ENCODE results near the gene BICC1.

BICC1 gene

DNA sequence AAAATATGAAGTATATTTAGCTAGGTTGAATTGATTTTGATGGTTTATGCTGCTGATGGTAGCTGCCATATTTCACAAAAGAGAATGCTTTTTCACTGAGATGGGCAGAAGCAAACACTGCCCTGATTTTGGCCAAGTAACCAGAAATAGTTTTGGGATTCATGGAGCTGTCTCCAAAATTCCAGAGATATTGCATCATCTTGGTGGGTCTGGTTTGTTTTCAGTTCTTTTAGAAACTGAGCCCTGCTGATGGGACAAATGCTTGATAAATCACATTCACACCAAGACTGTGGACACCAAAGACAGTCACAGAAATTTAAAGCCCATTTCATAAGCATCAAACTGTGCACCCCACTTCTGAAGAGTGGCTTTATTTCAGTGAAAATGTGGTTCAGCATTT lies 140.5 kb downstream of the BICC1 start:
- no peak for FAIRE-seq

- no peak for FAIRE-seq
These were observed 148.0 kb downstream of the BICC1 start for GRCh38 chr10:58660575-58661255.

DNA sequence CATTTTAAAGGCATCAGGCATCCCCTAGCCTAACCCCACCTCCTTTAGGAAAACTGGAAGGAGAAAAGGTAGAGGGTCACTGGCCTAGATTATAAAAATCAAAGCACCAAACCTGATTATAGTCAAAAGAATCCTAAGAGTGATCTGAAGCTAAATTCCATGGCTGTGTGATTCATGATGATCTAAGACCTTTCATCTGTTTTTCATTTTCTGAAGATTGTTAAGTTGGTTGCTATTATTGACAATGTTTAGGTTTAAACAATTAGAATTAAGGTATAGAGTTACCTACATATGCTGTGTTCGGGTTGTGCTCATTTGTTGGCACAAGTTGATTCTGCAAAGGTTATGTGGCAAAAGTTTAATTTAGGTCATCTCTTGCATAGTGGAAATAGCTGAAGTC lies 148.7 kb downstream of the BICC1 start:
- FAIRE-seq, result no peak

DNA sequence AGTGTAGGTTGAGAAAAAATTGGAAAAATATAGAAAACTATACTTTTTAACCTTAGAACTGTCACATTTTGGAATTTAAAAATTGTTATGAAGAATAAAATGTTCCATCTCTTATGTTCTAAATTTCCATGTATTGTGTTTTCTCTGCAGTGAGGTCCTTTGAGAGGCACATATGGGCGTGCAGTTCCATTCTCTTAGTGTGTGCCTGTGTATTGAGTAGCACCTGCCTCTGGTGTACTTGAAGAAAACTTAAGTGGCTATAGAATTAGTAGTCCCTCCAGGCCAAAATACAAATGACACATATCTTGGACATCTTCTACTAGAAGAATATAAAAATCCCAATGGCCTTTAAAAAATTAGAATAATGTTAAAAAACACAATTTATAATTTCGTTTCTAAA lies 149.2 kb downstream of the BICC1 start:
- FAIRE-seq, result no peak

GRCh38 chr10:58662314-58662713 lies 149.6 kb downstream of the BICC1 start:
- no peak for FAIRE-seq

DNA sequence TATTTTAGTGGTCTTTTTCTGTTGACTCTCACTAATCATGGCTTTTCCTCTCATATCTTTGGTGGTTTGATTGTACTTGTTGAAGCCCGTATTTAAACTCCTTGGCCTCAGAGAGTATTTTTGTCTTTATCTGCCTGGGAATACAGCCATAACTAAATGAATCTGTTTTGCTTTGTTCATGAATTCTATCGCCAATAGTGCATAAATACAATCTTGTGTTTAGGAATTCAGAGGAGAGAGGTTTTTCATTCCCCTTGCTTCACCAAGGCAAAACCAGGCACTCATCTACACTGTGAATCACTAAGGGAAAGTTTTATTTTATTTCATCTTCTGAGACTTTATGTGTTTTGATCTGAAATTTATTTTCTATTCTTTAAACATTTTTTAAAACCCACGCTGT lies 152.7 kb downstream of the BICC1 start:
- no peak for FAIRE-seq

- no peak for FAIRE-seq
These were observed 153.4 kb downstream of the BICC1 start for GRCh38 chr10:58666024-58666423.

GRCh38 chr10:58667658-58668310 lies 155.1 kb downstream of the BICC1 start:
- no peak for FAIRE-seq

DNA sequence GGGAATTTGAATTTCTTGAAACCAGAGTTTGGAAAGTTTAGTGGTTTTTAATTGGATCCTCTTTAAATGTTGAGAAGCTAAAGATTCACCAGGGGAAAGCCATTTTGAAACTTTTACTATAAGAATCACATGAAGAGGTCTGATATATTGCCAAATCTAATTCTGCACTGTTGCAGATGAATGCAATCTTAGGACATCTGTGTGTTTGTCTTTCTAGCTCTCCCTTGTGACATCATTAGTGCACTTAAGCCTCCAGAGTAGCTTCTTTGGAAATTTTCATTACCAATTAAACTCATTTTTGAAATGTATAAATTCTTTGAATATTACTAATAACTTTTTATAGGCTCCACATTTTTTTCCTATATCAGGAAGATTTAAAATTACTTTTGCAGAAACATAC lies 160.2 kb downstream of the BICC1 start:
- FAIRE-seq, result no peak

- no peak for FAIRE-seq
These were observed 161.6 kb downstream of the BICC1 start for GRCh38 chr10:58674251-58674650.

DNA sequence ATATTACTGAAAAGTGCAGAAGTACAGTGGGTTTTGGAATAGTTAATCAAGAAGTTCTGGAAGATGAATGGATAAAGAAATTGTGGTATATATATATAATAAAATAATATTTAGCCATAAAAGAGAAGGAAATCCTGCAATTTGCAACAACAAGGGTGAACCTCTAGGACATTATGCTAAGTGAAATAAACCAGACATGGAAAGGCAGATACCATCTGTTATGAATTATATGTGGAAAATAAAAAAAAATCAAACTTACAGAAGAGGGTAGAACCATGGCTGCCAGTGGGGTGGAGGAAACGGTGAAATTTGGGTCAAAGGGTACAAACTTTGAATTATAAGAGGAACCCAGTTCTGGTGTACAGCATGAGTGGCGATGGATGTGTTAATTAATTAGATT lies 162.6 kb downstream of the BICC1 start:
- FAIRE-seq, result no peak

DNA sequence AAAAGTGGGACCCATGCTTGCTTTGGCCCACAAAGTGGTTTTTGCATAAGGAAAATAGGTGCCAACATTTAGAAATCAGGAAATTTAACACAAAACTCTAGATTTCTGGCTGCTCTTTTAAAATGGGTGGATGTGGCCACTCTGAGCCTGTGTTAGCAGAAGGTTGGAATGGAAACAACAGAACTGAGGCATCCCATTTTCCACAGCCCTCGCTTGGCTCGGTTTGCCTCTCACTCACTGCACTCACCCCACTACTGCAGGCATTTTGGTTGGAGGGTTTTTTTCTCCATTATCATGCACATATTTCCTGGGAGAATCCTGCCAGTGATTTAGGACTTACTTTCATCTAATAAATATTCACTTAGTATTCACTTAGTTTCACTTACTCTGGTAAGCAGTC lies 178.9 kb downstream of the BICC1 start:
- no peak for FAIRE-seq

DNA sequence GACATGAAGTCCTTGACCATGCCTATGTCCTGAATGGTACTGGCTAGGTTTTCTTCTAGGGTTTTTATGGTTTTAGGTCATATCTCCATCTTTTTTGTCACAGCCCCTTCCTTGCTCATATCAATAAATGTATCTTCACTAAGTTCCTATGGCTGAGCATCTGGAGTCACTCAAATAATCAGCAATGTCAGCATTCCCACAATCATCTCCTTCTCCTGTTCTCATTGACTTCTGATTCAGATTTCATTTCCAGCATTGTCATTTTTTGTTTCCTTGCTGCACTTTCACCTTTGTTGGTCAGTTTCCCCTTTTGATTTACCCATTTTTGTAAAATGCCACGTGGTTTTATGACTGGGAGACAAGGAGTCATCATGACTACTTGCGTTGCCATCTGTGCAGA lies 181.2 kb downstream of the BICC1 start:
- no peak for FAIRE-seq

- FAIRE-seq, result no peak
These were observed 182.3 kb downstream of the BICC1 start for GRCh38 chr10:58695022-58695421.

DNA sequence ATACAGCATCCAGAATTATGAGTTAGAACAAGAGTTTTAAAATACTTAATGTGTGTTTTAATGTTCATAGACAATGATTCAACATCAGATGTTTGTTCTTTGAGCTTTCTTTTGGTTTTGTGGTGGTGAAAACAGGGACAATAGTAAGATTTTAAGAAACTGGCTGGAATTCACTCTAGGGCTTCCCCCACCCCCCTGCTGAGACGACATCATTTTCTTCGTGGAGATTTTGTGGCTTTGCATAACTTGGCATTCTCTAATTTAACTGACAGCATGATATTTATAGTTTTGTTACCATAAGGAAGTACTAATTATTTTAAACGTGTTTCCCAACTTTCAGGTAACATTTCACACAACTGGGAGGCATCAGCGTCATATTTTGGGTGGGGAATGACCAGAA lies 184.1 kb downstream of the BICC1 start:
- FAIRE-seq, result no peak

DNA sequence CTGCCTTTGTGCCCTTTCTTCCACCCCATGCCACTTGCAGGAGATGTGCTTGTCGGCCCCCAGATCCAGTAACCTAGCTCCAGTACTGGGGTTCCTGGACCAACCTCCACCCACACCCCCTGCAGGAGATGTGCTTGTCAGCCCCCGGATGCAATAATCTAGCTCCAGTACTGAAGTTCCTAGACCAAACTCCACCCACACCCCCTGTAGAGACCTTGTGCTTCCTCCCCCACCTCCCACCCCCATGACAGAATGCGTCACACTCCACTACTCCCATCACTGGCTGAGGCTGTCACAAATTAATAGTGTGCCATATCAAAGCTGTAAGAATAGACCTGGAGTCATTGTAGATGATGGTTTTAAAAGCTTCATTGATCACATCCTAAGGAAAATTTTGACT lies 185.0 kb downstream of the BICC1 start:
- no peak for FAIRE-seq

DNA sequence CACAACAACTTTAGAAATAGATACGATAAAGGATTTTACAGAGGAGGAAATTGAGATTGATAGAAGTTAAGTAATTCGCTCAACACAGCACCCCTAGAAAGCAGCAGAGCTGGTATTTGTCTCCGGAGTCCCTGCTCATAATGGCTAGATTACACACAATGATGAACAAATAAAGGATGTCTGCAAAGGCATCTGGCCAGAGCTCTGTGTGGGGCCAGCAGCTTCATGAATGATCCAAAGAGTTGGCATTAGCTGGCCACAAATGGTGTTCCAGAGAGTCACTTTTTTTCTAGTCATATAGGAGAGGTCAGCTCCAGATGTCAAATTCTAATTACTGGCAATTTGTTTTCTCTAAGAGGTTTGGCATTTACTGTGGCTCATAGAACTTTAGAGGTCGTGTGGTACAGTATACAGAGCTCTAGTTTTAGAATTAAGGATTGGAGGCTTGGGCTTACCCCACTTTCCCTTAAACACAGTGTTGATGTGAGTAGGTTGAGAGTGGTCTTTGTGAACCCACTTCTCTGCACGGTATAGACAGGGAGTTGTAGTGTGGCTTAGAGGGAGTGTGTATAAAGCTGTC lies 186.2 kb downstream of the BICC1 start:
- FAIRE-seq, result no peak

- FAIRE-seq, result no peak
These were observed 187.9 kb downstream of the BICC1 start for GRCh38 chr10:58700591-58700990.

GRCh38 chr10:58701405-58702135 lies 188.9 kb downstream of the BICC1 start:
- no peak for FAIRE-seq

- no peak for FAIRE-seq
These were observed 191.6 kb downstream of the BICC1 start for GRCh38 chr10:58704226-58704625.

DNA sequence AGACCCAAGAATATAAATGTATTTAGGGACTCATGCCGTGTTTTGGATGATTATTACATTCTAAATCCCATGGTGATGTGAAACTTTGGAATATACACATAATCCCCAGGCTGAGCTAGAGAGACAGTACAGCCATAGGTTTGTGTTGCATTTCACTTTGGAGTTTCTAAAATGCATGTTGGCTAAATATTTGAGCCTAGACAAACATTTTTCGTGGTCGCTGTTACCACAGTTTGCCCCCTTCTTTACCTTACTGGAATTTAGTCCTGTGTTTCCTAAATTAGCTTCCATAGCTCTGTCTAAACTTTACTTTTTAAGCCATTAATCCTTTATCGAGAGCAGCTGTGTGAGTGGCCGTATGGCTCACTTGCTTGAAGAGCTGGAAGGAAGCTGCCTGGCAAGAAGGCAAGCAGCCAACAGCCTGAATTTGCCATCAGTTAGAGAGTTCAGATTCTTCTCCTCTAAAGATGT lies 192.0 kb downstream of the BICC1 start:
- FAIRE-seq, result no peak

DNA sequence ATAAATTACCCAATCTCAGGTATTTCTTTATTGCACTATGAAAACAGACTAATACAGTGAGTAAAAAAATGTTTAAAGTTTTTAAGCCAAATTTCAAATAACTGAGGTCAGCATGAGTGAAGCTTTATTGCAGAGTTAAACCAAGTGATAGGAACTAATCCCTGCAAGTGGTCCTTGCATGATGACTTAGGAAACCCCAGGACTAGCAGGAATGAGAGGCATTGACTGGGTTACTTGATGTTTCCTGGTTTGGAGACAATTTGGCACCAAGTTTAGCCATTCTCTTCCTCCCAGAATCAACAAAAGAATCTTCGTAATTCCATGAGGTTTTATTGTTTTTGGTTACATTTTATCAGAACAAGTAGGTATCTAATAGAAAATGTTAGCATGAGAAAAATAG lies 194.2 kb downstream of the BICC1 start:
- FAIRE-seq, result no peak

DNA sequence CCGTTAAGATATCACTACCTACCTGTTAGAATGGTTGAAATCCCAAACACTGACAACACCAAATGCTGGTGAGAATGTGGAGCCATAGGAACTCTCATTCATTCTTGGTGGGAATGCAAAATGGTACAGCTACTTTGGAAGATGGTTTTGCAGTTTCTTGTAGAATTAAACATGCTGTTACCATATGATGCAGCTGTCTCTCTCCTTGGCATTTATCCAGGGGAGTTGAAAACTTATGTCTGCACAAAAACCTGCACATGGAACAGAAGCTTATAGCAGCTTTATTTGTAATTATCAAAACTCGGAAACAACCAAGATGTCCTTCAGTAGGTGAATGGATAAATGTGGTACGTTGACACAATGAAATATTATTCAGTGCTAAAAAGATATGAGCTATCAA lies 199.5 kb downstream of the BICC1 start:
- FAIRE-seq, result no peak

DNA sequence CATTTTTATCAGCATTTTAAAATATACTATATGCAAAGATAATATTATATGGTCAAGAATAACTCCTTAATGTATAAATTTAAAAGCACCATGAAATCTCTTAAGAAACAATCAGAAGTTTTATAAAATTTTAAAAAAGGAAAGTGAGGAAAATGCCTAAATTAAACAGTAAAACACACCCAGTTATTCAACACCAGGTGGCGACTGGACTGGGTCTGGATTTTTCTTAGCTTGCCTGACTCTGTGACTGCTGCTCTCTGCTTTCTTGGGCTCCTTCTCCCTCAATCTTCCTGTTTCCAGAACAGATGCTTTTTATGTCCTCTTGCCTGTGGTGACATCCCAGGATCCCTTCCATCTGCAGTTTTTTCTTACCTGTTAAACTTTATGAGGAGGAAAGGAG lies 200.3 kb downstream of the BICC1 start:
- FAIRE-seq, result no peak

Measured in A204.1 (cell line).